Uterus (tissue), 4 donors: Measurements from ENCODE around the gene GGT5. TPM values are rescaled to one million over a fixed set of nuclear protein-coding genes. Genes with fewer than 3 reads are reported as not detected.

Experiments used
- DNase-seq, 2 donors: peaks; one replicate each; pipeline ENCODE4 v3.0.0-alpha.2; 2019 to 2020
- H3K27ac ChIP-seq, 2 donors: fragments of 200-600 bp; sonication (generic); 1 replicate in 1 of 2; 2 replicates in 1 of 2; pipeline ENCODE4 v1.5.1; 2016 to 2018
- H3K27me3 ChIP-seq, 2 donors: fragments of 200-600 bp; sonication (generic); one replicate each; pipeline ENCODE4 v1.5.1; 2018 to 2019; ENCODE audit warnings: control low read depth in 1 of 2
- H3K36me3 ChIP-seq, 2 donors: fragments of 200-600 bp; sonication (generic); one replicate each; pipeline ENCODE4 v1.5.1; 2019; ENCODE audit warnings: control low read depth in 1 of 2
- H3K4me1 ChIP-seq, 2 donors: fragments of 200-600 bp; sonication (generic); one replicate each; pipeline ENCODE4 v1.5.1; 2018 to 2019; ENCODE audit warnings: control low read depth in 1 of 2
- H3K4me3 ChIP-seq, 2 donors: fragments of 200-600 bp; sonication (generic); 1 replicate in 1 of 2; 2 replicates in 1 of 2; pipeline ENCODE4 v1.5.1; 2018 to 2019; ENCODE audit warnings: mild to moderate bottlenecking in 1 of 2
- H3K9me3 ChIP-seq, 2 donors: fragments of 200-600 bp; sonication (generic); one replicate each; pipeline ENCODE4 v1.5.1; 2019; ENCODE audit warnings: control low read depth in 1 of 2
- CTCF ChIP-seq, 4 experiments: fragments of 200-600 bp in 2 of 4; fragments of 450-650 bp in 2 of 4; sonication (generic) in 2 of 4; IDR thresholded peaks; one replicate each; pipeline ENCODE4 v1.5.1; 2016 to 2019; ENCODE audit warnings: antibody characterized with exemption in 4 of 4, mild to moderate bottlenecking in 2 of 4, moderate library complexity in 1 of 4
- POLR2A ChIP-seq, 2 donors: fragments of 450-650 bp; IDR thresholded peaks; one replicate each; pipeline ENCODE4 v1.6.1; 2016; ENCODE audit warnings: antibody characterized with exemption in 2 of 2, mild to moderate bottlenecking in 1 of 2, moderate library complexity in 1 of 2
- intact Hi-C: fragments of 100-400 bp; cut with DNase I; formaldehyde crosslinking; loops from one replicate; pipeline ENCODE4 v1.15.1; 2023; ENCODE audit warnings: low total_unique reads
- total RNA-seq, 4 donors: library from RNA; depleted of rRNA in 3 of 4; stranded (reverse); fragments of >200 nt in 3 of 4; gene quantifications; one replicate each; pipeline versions ENCODE4 v1.1.0 to v1.2.4, GENCODE V29; 2014 to 2023
- donor health status: DM: yes; HTN: yes; CAD: no.

GGT5 gene
- total RNA-seq, 4 donors from 2014 or later: 4.1 to 95.9 (median 54.9) TPM

- no peak overlapping the region for H3K27ac ChIP-seq
- intact Hi-C loops: no loop called here
- H3K9me3 ChIP-seq: no peaks in the 10 kb centered on the region
- no peaks in the 10 kb centered on the region for H3K36me3 ChIP-seq
- no peaks in the 10 kb centered on the region for H3K27me3 ChIP-seq
- no peak for DNase-seq
- no peaks in the 10 kb centered on the region for H3K4me1 ChIP-seq
- H3K4me3 ChIP-seq: no peak overlapping the region
- TF ChIP-seq CTCF (IDR thresholded peaks at IDR 0.05): no peak
- TF ChIP-seq POLR2A (IDR thresholded peaks at IDR 0.05): no peak
These were observed 8.2 kb downstream of the GGT5 start for GRCh38 chr22:24236656-24237055.

- Histone ChIP-seq H3K9me3 (no peaks in the 10 kb centered on the region), H3K27me3 (no peaks in the 10 kb centered on the region), H3K4me3 (no peak overlapping the region), H3K27ac (no peak overlapping the region), H3K36me3 (no peaks in the 10 kb centered on the region), H3K4me1 (no peaks in the 10 kb centered on the region)
- DNase-seq: no peak
- TF ChIP-seq CTCF (IDR thresholded peaks at IDR 0.05): no peak
- TF ChIP-seq POLR2A (IDR thresholded peaks at IDR 0.05): no peak
- intact Hi-C loops: no loop called here
These were observed 9.6 kb downstream of the GGT5 start for GRCh38 chr22:24235315-24235714.

GRCh38 chr22:24233816-24234215, 11.1 kb downstream of the GGT5 start:
- no peak for DNase-seq
- no peak for TF ChIP-seq POLR2A (IDR thresholded peaks at IDR 0.05)
- TF ChIP-seq CTCF (IDR thresholded peaks at IDR 0.05): no peak
- Histone ChIP-seq H3K27me3 (no peaks in the 10 kb centered on the region), H3K27ac (no peak overlapping the region), H3K4me3 (no peak overlapping the region), H3K36me3 (no peaks in the 10 kb centered on the region), H3K9me3 (no peaks in the 10 kb centered on the region), H3K4me1 (no peaks in the 10 kb centered on the region)
- intact Hi-C loops: no loop called here

GRCh38 chr22:24233235-24233634, 11.6 kb downstream of the GGT5 start:
- Histone ChIP-seq H3K4me3 (no peak overlapping the region), H3K4me1 (no peaks in the 10 kb centered on the region), H3K9me3 (no peaks in the 10 kb centered on the region), H3K36me3 (no peaks in the 10 kb centered on the region), H3K27ac (no peak overlapping the region), H3K27me3 (no peaks in the 10 kb centered on the region)
- no peak for TF ChIP-seq CTCF (IDR thresholded peaks at IDR 0.05)
- no peak for TF ChIP-seq POLR2A (IDR thresholded peaks at IDR 0.05)
- intact Hi-C loops: no loop called here
- DNase-seq: no peak

- intact Hi-C loops: no loop called here
- Histone ChIP-seq H3K36me3 (no peaks in the 10 kb centered on the region), H3K4me1 (no peaks in the 10 kb centered on the region), H3K4me3 (no peak overlapping the region), H3K27me3 (no peaks in the 10 kb centered on the region), H3K9me3 (no peaks in the 10 kb centered on the region), H3K27ac (no peak overlapping the region)
- TF ChIP-seq POLR2A (IDR thresholded peaks at IDR 0.05) (no peak), CTCF (IDR thresholded peaks at IDR 0.05) (no peak)
- DNase-seq: no peak
These were observed 12.2 kb downstream of the GGT5 start for GRCh38 chr22:24232725-24233124.
